Measurements from ENCODE around the gene ANO1.

GRCh38 chr11:70210051-70210501, 132.0 kb downstream of the ANO1 start:
- TF ChIP-seq, protein P1, sequence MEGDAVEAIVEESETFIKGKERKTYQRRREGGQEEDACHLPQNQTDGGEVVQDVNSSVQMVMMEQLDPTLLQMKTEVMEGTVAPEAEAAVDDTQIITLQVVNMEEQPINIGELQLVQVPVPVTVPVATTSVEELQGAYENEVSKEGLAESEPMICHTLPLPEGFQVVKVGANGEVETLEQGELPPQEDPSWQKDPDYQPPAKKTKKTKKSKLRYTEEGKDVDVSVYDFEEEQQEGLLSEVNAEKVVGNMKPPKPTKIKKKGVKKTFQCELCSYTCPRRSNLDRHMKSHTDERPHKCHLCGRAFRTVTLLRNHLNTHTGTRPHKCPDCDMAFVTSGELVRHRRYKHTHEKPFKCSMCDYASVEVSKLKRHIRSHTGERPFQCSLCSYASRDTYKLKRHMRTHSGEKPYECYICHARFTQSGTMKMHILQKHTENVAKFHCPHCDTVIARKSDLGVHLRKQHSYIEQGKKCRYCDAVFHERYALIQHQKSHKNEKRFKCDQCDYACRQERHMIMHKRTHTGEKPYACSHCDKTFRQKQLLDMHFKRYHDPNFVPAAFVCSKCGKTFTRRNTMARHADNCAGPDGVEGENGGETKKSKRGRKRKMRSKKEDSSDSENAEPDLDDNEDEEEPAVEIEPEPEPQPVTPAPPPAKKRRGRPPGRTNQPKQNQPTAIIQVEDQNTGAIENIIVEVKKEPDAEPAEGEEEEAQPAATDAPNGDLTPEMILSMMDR (IDR thresholded peaks at IDR 0.05) = no peak
- TF ChIP-seq POLR2A (IDR thresholded peaks at IDR 0.05) = no peak

All from uterus (tissue), 2 donors.